D721Med (cell line): ENCODE measurements around the gene PON3.

Source experiments
- DNase-seq: peaks from one replicate; pipeline ENCODE4 v3.0.0; 2011; ENCODE audit warnings: low spot score; ENCODE audit not compliant: insufficient read length
- FAIRE-seq: peaks from 2 replicates; lab custom pipeline; 2011; peaks lifted over from hg19 to GRCh38; lab: Jason Lieb, UNC
- CTCF ChIP-seq: IDR thresholded peaks from 2 replicates; pipeline ENCODE4 v1.5.1; 2012; ENCODE audit warnings: mild to moderate bottlenecking, control low read depth; ENCODE audit not compliant: insufficient read depth; ENCODE audit errors: missing control alignments

Gene PON3

GRCh38 chr7:95434557-95435421, 38.6 kb upstream of the PON3 start, which contains the start of gene PON2:
Gene PON2 (minus strand): TSS chr7:95435028. CDS start chr7:95434951, 77 bp downstream.
- DNase-seq = peak; percentile 51
- FAIRE-seq = no peak
- no peak for TF ChIP-seq CTCF

- DNase-seq (no peak), FAIRE-seq (no peak)
- no peak for TF ChIP-seq CTCF
Measured at GRCh38 chr7:95433952-95434556, 37.9 kb upstream of the PON3 start.

- FAIRE-seq = no peak
- no peak for DNase-seq
- TF ChIP-seq CTCF = no peak
Measured at GRCh38 chr7:95433129-95433528, 37.0 kb upstream of the PON3 start.

GRCh38 chr7:95432606-95433005, 36.4 kb upstream of the PON3 start:
- FAIRE-seq = no peak
- no peak for DNase-seq
- no peak for TF ChIP-seq CTCF

- no peak for TF ChIP-seq CTCF
- FAIRE-seq (no peak), DNase-seq (no peak)
Measured at GRCh38 chr7:95430864-95431263, 34.7 kb upstream of the PON3 start.

GRCh38 chr7:95429241-95429990, 33.2 kb upstream of the PON3 start:
- no peak for FAIRE-seq
- TF ChIP-seq CTCF = no peak
- DNase-seq = no peak
